OCI-LY1 (cell line): ENCODE data around the gene SPOCD1.

Experiments used
- H2AFZ ChIP-seq: fragments of 200-600 bp; sonication (generic), shearing (Covaris generic); 2 replicates; pipeline ENCODE4 v1.6.0; 2014; ENCODE audit warnings: antibody characterized with exemption, mild to moderate bottlenecking, low read length
- H3F3A ChIP-seq: fragments of 200-600 bp; sonication (generic), shearing (Covaris generic); 2 replicates; pipeline ENCODE4 v1.6.0; 2014; ENCODE audit warnings: mild to moderate bottlenecking, antibody characterized with exemption, low read length, moderate library complexity; ENCODE audit not compliant: insufficient read depth
- H3K27ac ChIP-seq: fragments of 200-600 bp; sonication (generic); 2 replicates; pipeline ENCODE4 v1.5.1; 2014; ENCODE audit warnings: low read length, mixed run types, mild to moderate bottlenecking, low read depth; ENCODE audit not compliant: poor library complexity, severe bottlenecking
- H3K27me3 ChIP-seq: fragments of 200-600 bp; sonication (generic); 2 replicates; pipeline ENCODE4 v1.6.0; 2014; ENCODE audit warnings: antibody characterized with exemption, mild to moderate bottlenecking, low read length, moderate library complexity; ENCODE audit not compliant: insufficient read depth
- H3K36me3 ChIP-seq: fragments of 200-600 bp; sonication (generic); 2 replicates; pipeline ENCODE4 v1.6.1; 2014; ENCODE audit warnings: mild to moderate bottlenecking, antibody characterized with exemption, low read length, moderate library complexity, mixed read lengths; ENCODE audit not compliant: insufficient read depth
- H3K4me1 ChIP-seq: fragments of 200-600 bp; sonication (generic); 2 replicates; pipeline ENCODE4 v1.5.1; 2014; ENCODE audit warnings: mild to moderate bottlenecking, low read length, moderate library complexity; ENCODE audit not compliant: insufficient read depth, severe bottlenecking
- H3K4me2 ChIP-seq: fragments of 200-600 bp; sonication (generic), shearing (Covaris generic); 2 replicates; pipeline ENCODE4 v1.6.1; 2014; ENCODE audit warnings: low read length
- H3K4me3 ChIP-seq: fragments of 200-600 bp; sonication (generic); 2 replicates; pipeline ENCODE4 v1.5.1; 2014; ENCODE audit warnings: low read length, low read depth, mild to moderate bottlenecking, mixed read lengths; ENCODE audit not compliant: poor library complexity, severe bottlenecking
- H3K79me2 ChIP-seq: fragments of 200-600 bp; shearing (Covaris generic); 2 replicates; pipeline ENCODE4 v1.6.1; 2016; ENCODE audit warnings: mixed run types, low read length, mixed read lengths; ENCODE audit not compliant: insufficient read depth
- H3K9ac ChIP-seq: fragments of 200-600 bp; sonication (generic), shearing (Covaris generic); 2 replicates; pipeline ENCODE4 v1.6.1; 2014; ENCODE audit warnings: mild to moderate bottlenecking, low read length, mixed read lengths
- H3K9me2 ChIP-seq: fragments of 200-600 bp; sonication (generic), shearing (Covaris generic); 2 replicates; pipeline ENCODE4 v1.6.1; 2014; ENCODE audit warnings: low read depth, mild to moderate bottlenecking, low read length, mixed read lengths
- H3K9me3 ChIP-seq: fragments of 200-600 bp; shearing (Covaris generic); 2 replicates; pipeline ENCODE4 v1.6.1; 2014; ENCODE audit warnings: low read length, mixed read lengths
- H4K20me1 ChIP-seq: fragments of 200-600 bp; sonication (generic), shearing (Covaris generic); 2 replicates; pipeline ENCODE4 v1.6.0; 2016; ENCODE audit warnings: mild to moderate bottlenecking, low read length; ENCODE audit not compliant: insufficient read depth
- EZH2 ChIP-seq: fragments of 200-600 bp; sonication (generic), shearing (Covaris generic); IDR thresholded peaks from 2 replicates; pipeline ENCODE4 v1.8.0; 2017; ENCODE audit warnings: borderline replicate concordance, mixed run types, mild to moderate bottlenecking, antibody characterized with exemption, low read length, moderate library complexity, mixed read lengths
- TF ChIP-seq, protein P1 (sequence below): fragments of 200-600 bp; sonication (generic), shearing (Covaris generic); IDR thresholded peaks from 2 replicates; pipeline ENCODE4 v1.5.1; 2017; ENCODE audit warnings: mild to moderate bottlenecking, antibody characterized with exemption, low read length, moderate library complexity, mixed read lengths

Gene SPOCD1

GRCh38 chr1:31783846-31784245 is 32.0 kb downstream of the SPOCD1 start:
- Histone ChIP-seq H3K4me2 (no peak overlapping the region), H3K9me2 (no peaks in the 10 kb centered on the region), H3K27me3 (no peaks in the 10 kb centered on the region), H3K4me1 (peaks cover 47% of the 10 kb centered on the region), H2AFZ (no peak overlapping the region), H3K36me3 (no peaks in the 10 kb centered on the region), H3K27ac (no peak overlapping the region), H3K9me3 (no peaks in the 10 kb centered on the region), H3K4me3 (no peak overlapping the region), H3K9ac (no peak overlapping the region), H4K20me1 (no peaks in the 10 kb centered on the region), H3F3A (0 out of 2 replicates have a peak, but pooled peaks cover 5% of the 10 kb centered on the region), H3K79me2 (no peaks in the 10 kb centered on the region)
- TF ChIP-seq EZH2 = no peak
- TF ChIP-seq, protein P1, sequence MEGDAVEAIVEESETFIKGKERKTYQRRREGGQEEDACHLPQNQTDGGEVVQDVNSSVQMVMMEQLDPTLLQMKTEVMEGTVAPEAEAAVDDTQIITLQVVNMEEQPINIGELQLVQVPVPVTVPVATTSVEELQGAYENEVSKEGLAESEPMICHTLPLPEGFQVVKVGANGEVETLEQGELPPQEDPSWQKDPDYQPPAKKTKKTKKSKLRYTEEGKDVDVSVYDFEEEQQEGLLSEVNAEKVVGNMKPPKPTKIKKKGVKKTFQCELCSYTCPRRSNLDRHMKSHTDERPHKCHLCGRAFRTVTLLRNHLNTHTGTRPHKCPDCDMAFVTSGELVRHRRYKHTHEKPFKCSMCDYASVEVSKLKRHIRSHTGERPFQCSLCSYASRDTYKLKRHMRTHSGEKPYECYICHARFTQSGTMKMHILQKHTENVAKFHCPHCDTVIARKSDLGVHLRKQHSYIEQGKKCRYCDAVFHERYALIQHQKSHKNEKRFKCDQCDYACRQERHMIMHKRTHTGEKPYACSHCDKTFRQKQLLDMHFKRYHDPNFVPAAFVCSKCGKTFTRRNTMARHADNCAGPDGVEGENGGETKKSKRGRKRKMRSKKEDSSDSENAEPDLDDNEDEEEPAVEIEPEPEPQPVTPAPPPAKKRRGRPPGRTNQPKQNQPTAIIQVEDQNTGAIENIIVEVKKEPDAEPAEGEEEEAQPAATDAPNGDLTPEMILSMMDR = no peak

- H3K36me3 ChIP-seq = no peaks in the 10 kb centered on the region
- 0 out of 2 replicates have a peak, but pooled peaks cover 5% of the 10 kb centered on the region for H3F3A ChIP-seq
- TF ChIP-seq EZH2 = no peak
- TF ChIP-seq, protein P1 = no peak
- no peaks in the 10 kb centered on the region for H3K9me3 ChIP-seq
- no peak overlapping the region for H3K27ac ChIP-seq
- no peaks in the 10 kb centered on the region for H3K27me3 ChIP-seq
- H3K4me2 ChIP-seq = no peak overlapping the region
- peaks cover 40% of the 10 kb centered on the region for H3K4me1 ChIP-seq
- H3K79me2 ChIP-seq = no peaks in the 10 kb centered on the region
- H3K4me3 ChIP-seq = no peak overlapping the region
- no peak overlapping the region for H3K9ac ChIP-seq
- H3K9me2 ChIP-seq = no peaks in the 10 kb centered on the region
- no peaks in the 10 kb centered on the region for H4K20me1 ChIP-seq
- H2AFZ ChIP-seq = no peak overlapping the region
Measured at GRCh38 chr1:31782421-31783410, 33.1 kb downstream of the SPOCD1 start.

DNA sequence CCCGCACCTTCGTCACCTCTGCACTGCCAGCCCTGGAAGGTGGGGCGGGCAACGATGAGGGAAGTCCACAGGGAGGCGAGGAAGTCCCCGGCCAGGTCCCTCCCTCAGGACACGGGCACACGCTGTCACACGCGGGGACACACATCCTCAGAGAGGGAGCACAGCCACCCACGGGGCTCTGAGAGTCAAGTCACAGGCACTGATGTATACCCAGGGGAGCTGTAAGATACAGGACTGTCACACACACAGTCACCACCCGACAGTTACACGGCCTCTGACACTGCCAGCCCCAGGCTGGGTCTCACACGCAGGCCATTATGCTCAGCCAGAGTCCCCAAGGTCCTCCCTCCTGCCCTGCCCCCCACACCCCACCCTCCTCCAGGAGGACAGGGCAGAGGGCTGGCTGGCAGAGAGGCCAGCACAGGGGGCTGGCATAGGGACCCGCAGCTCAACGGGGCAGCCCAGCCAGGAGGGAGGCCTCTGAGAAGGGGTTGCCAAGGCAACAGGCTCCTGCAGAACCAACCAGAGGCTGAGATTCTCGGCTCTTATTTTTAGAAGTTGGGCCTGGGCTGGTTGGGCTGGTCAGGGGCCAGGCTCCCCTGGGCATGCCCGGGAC is 34.0 kb downstream of the SPOCD1 start:
- no peaks in the 10 kb centered on the region for H3K27me3 ChIP-seq
- H3K4me2 ChIP-seq = no peak overlapping the region
- no peaks in the 10 kb centered on the region for H3K79me2 ChIP-seq
- H3K9me3 ChIP-seq = no peaks in the 10 kb centered on the region
- H3F3A ChIP-seq = no peaks in the 10 kb centered on the region
- no peak overlapping the region for H2AFZ ChIP-seq
- TF ChIP-seq EZH2 = no peak
- TF ChIP-seq, protein P1 = no peak
- no peaks in the 10 kb centered on the region for H3K9me2 ChIP-seq
- H3K36me3 ChIP-seq = no peaks in the 10 kb centered on the region
- no peak overlapping the region for H3K27ac ChIP-seq
- no peak overlapping the region for H3K4me3 ChIP-seq
- peaks cover 36% of the 10 kb centered on the region for H3K4me1 ChIP-seq
- no peaks in the 10 kb centered on the region for H4K20me1 ChIP-seq
- H3K9ac ChIP-seq = no peak overlapping the region
